SJSA1 (cell line): ENCODE data around the gene NR3C1. TPM values are rescaled to one million over a fixed set of nuclear protein-coding genes. Genes with fewer than 3 reads are reported as not detected.
A peak's percentile ranks its signal among the peaks of the same experiment; 100 is the strongest.

Experiments used
- DNase-seq, 2 experiments: peaks; one replicate each; pipeline ENCODE4 v3.0.0-alpha.2; 2015 to 2020; ENCODE audit warnings: low spot score in 2 of 2, low read depth in 1 of 2
- H3K27ac ChIP-seq: fragments of 250-450 bp; sonication (Bioruptor Pico); 2 replicates; pipeline ENCODE4 v1.5.1; 2020; ENCODE audit warnings: mild to moderate bottlenecking, moderate library complexity
- H3K27me3 ChIP-seq: fragments of 250-450 bp; sonication (Bioruptor Pico); replicated peaks from 2 replicates; pipeline ENCODE4 v1.5.1; 2020; ENCODE audit warnings: mild to moderate bottlenecking, moderate library complexity
- H3K36me3 ChIP-seq: fragments of 250-450 bp; sonication (Bioruptor Pico); 2 replicates; pipeline ENCODE4 v1.5.1; 2020; ENCODE audit warnings: mild to moderate bottlenecking
- H3K4me1 ChIP-seq: fragments of 250-450 bp; sonication (Bioruptor Pico); replicated peaks from 2 replicates; pipeline ENCODE4 v1.6.1; 2021; ENCODE audit warnings: mild to moderate bottlenecking
- H3K4me3 ChIP-seq: fragments of 250-450 bp; sonication (Bioruptor Pico); 2 replicates; pipeline ENCODE4 v1.5.1; 2020; ENCODE audit warnings: mild to moderate bottlenecking
- H3K9me3 ChIP-seq: fragments of 250-450 bp; sonication (Bioruptor Pico); replicated peaks from 2 replicates; pipeline ENCODE4 v1.5.1; 2020; ENCODE audit warnings: mild to moderate bottlenecking
- total RNA-seq: library from RNA; depleted of rRNA; stranded (reverse); fragments of >200 nt; shearing (Covaris generic); gene quantifications from 2 replicates; pipeline ENCODE4 v1.2.3, GENCODE V29; 2014

Gene NR3C1
- total RNA-seq, 1 experiment from 2014 or later = 86.5 TPM

- Histone ChIP-seq H3K36me3 (peaks cover 36% of the 10 kb centered on the region), H3K4me3 (no peak overlapping the region), H3K27me3 (no peaks in the 10 kb centered on the region), H3K27ac (no peak overlapping the region), H3K9me3 (no peaks in the 10 kb centered on the region; the same call in 1 of the 2 replicates), H3K4me1 (peaks cover 22% of the 10 kb centered on the region)
- no peak for DNase-seq
Observed at GRCh38 chr5:143379606-143380005, 23.9 kb downstream of the NR3C1 start.

DNA sequence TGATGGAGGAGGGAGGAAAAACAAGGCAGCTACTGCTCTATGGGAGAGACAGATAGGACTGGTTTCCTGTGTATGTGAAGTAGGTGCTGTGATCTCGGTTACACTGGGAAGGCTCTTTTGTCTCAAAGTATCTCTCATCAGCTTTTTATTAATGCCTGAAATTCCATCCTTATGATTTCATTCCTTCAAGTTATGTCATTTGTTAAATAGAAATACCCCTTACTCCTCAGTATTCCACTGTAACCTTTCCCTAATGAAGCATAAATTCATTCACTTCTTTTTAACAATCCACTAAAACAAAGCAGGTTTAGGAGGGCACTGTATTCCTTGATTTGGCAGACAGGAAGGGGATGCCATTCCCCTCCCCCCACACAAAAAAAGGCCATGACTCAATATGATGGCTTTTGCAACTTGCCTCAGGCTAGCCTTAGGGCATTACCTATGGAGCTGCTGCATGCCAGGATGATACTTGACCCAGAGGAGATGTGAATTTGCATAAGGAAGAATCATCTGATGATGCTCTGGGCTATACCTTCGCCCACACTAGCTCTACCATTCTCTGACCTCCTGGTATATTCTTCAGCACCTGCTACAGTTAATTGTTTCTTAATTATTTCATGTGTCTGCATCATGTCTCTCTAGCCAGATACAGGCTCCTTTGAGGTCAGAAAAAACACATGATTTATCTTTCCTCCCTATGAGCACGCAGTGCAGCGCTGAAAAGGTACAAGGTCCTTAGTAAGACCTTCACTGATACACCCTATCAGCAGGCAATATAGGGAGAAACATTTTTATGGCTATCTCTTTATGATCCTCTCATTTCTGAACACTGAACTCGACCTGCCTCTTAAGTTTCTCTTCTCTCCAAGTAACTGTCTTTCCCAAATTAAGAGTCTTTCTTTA lies 26.3 kb downstream of the NR3C1 start:
- Histone ChIP-seq H3K36me3 (peaks cover 13% of the 10 kb centered on the region), H3K9me3 (no peaks in the 10 kb centered on the region), H3K4me1 (peaks cover 23% of the 10 kb centered on the region), H3K4me3 (no peak overlapping the region), H3K27me3 (no peaks in the 10 kb centered on the region), H3K27ac (peak overlapping the region; percentile 75)
- DNase-seq = peak; percentile 86 to 94

DNA sequence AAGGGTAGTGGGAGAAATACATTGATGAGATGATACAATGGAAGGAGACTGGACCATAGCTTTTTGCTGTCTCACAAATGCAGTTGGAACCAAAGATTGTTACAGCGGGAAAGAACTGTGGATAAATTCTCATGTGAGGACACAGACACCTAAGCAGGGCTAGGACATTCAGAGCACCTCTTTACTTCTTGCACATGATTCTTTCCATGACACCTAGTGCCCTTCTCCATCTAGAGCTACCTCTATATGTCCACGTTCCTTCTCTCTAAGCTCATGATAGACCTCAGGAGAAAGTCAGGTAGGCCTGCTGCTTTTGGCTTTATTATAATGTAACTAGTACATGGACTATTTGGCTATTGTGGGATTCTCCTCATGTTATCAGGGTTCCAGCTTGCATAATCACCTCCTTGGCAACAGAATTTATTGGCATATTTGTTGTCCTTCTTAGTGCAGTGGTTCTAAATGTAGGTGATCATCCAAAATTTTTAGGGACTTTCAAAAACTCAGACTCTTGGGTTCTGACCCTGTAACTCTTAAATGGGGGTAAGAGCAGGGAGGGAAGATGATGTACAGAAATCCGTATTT lies 27.2 kb downstream of the NR3C1 start:
- Histone ChIP-seq H3K4me3 (no peak overlapping the region), H3K9me3 (no peaks in the 10 kb centered on the region), H3K36me3 (peaks cover 8% of the 10 kb centered on the region), H3K27me3 (no peaks in the 10 kb centered on the region), H3K4me1 (peaks cover 23% of the 10 kb centered on the region), H3K27ac (peak overlapping the region; percentile 75)
- DNase-seq = no peak

GRCh38 chr5:143374496-143375217 lies 28.8 kb downstream of the NR3C1 start:
- Histone ChIP-seq H3K4me1 (peaks cover 23% of the 10 kb centered on the region), H3K9me3 (no peaks in the 10 kb centered on the region), H3K27ac (no peak overlapping the region), H3K4me3 (no peak overlapping the region), H3K36me3 (peaks cover 14% of the 10 kb centered on the region), H3K27me3 (no peaks in the 10 kb centered on the region)
- DNase-seq = no peak

- Histone ChIP-seq H3K27me3 (no peaks in the 10 kb centered on the region), H3K27ac (no peak overlapping the region), H3K9me3 (no peaks in the 10 kb centered on the region), H3K4me3 (no peak overlapping the region), H3K4me1 (peaks cover 23% of the 10 kb centered on the region), H3K36me3 (peaks cover 25% of the 10 kb centered on the region)
- DNase-seq = no peak
Observed at GRCh38 chr5:143373076-143373475, 30.4 kb downstream of the NR3C1 start.

DNA sequence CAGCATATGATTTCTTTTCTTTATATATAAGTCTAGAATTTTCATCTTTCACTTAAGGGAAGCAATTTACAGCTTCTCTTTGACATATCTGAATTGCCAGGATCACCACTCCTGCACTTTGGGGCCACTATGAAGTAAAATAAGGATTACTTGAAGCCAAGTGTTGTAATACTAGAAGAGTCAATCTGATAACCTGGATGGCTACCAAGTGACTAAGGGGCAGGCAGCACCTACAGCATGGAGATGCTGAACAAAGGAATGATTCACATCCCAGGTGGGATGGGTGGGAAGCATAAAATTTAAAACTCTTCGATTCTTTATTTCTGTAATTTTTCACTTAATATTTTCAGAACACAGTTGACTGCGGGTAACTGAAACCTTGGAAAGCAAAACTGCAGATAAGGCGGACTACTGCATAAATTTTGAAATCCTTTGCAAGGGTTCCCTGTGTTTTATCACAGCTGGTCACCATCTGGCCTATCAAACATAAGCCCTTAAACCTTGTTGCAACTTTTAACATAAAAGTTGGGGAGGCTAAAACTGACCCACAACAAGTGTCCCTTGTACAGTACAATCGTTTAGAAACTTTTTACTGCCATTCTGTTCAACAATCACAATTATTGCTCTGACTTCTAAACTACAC lies 31.2 kb downstream of the NR3C1 start:
- Histone ChIP-seq H3K9me3 (no peaks in the 10 kb centered on the region), H3K4me3 (no peak overlapping the region), H3K27ac (no peak overlapping the region), H3K4me1 (peaks cover 17% of the 10 kb centered on the region), H3K36me3 (peaks cover 30% of the 10 kb centered on the region), H3K27me3 (no peaks in the 10 kb centered on the region)
- no peak for DNase-seq

GRCh38 chr5:143370440-143370839 lies 33.0 kb downstream of the NR3C1 start:
- Histone ChIP-seq H3K27me3 (no peaks in the 10 kb centered on the region), H3K27ac (no peak overlapping the region), H3K36me3 (peaks cover 24% of the 10 kb centered on the region), H3K9me3 (no peaks in the 10 kb centered on the region), H3K4me3 (no peak overlapping the region), H3K4me1 (peaks cover 3% of the 10 kb centered on the region; the same call in 1 of the 2 replicates)
- DNase-seq = no peak

DNA sequence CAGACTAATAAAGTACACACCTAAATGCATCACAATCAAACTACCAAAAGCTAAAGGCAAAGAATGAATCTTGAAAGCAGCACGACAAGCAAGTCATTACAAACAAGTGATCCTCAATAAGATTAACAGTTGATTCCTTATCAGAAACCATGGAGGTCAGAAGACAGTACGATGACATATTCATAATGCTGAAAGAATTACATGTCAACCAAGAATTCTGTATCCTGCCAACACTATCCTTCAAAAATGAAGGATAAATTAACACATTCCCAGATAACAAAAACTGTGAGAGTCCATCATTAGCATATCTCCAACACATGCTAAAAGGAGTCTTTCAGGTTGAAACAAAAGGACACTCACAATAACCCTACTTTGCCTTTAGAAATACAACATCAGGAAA lies 39.4 kb downstream of the NR3C1 start:
- no peak for DNase-seq
- Histone ChIP-seq H3K27me3 (no peaks in the 10 kb centered on the region), H3K36me3 (peaks cover 32% of the 10 kb centered on the region), H3K27ac (no peak overlapping the region), H3K9me3 (no peaks in the 10 kb centered on the region), H3K4me3 (no peak overlapping the region), H3K4me1 (peaks cover 7% of the 10 kb centered on the region)

GRCh38 chr5:143362664-143363227 lies 40.7 kb downstream of the NR3C1 start:
- no peak for DNase-seq
- H3K27ac ChIP-seq = no peak overlapping the region
- H3K4me1 ChIP-seq = peaks cover 7% of the 10 kb centered on the region
- no peaks in the 10 kb centered on the region for H3K9me3 ChIP-seq
- no peaks in the 10 kb centered on the region for H3K27me3 ChIP-seq
- H3K4me3 ChIP-seq = no peak overlapping the region
- H3K36me3 ChIP-seq = peaks cover 22% of the 10 kb centered on the region

GRCh38 chr5:143361438-143361837 lies 42.0 kb downstream of the NR3C1 start:
- Histone ChIP-seq H3K4me3 (no peak overlapping the region), H3K27ac (no peak overlapping the region), H3K4me1 (peaks cover 7% of the 10 kb centered on the region), H3K27me3 (no peaks in the 10 kb centered on the region), H3K36me3 (peaks cover 19% of the 10 kb centered on the region), H3K9me3 (no peaks in the 10 kb centered on the region)
- DNase-seq = no peak

DNA sequence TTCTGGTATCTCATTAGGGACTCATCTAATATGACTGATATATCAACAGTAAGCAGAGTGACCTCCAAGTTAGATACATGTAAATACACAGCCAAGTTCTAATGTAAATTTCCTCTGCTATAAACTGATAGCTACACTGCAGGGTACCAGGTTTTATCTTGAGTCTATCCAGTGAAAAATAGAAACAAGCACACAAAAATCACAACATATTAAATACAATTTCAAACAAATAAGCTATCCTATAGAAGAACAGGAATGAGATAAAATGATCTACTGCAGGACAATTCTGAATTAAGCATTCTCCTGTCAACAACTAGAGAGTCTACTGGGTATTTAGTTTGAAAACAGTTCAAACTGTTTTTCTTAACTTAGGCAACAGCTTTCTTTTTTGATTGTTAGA lies 42.7 kb downstream of the NR3C1 start:
- Histone ChIP-seq H3K36me3 (peaks cover 19% of the 10 kb centered on the region), H3K4me1 (peaks cover 12% of the 10 kb centered on the region), H3K9me3 (no peaks in the 10 kb centered on the region), H3K27me3 (no peaks in the 10 kb centered on the region), H3K4me3 (no peak overlapping the region), H3K27ac (no peak overlapping the region)
- no peak for DNase-seq

DNA sequence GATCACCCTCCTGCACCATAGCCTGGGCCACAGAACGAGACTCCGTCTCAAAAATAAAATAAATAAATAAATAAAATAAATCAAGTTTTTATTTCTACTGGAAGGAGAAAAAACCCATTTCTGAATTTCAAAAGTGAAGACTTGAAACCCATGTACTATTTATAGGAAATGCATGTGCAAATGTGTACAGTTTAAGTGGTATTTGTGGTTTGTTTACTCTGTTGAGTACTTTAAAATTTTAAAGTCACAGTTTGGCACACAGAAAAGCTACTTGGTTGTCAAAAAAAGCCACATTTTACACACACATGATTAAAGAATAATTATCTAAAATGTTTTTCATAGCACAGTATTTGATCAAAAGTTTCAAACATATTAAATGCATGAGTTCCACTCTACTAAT lies 43.6 kb downstream of the NR3C1 start:
- H3K4me3 ChIP-seq = no peak overlapping the region
- H3K9me3 ChIP-seq = no peaks in the 10 kb centered on the region
- DNase-seq = no peak
- no peak overlapping the region for H3K27ac ChIP-seq
- H3K36me3 ChIP-seq = peaks cover 19% of the 10 kb centered on the region
- H3K4me1 ChIP-seq = peaks cover 21% of the 10 kb centered on the region
- H3K27me3 ChIP-seq = no peaks in the 10 kb centered on the region

GRCh38 chr5:143356855-143357583 lies 46.5 kb downstream of the NR3C1 start:
- H3K27ac ChIP-seq = no peak overlapping the region
- H3K4me3 ChIP-seq = no peak overlapping the region
- H3K36me3 ChIP-seq = peaks cover 16% of the 10 kb centered on the region
- no peaks in the 10 kb centered on the region for H3K9me3 ChIP-seq
- H3K27me3 ChIP-seq = no peaks in the 10 kb centered on the region
- no peak for DNase-seq
- peaks cover 41% of the 10 kb centered on the region for H3K4me1 ChIP-seq
